BJ (cell line): ENCODE data around the gene SRCIN1. TPM values are rescaled to one million over a fixed set of nuclear protein-coding genes. Genes with fewer than 3 reads are reported as not detected.

ENCODE experiments used
- CTCF ChIA-PET: fragments of 350-600 bp; formaldehyde crosslinking; extraction: SDS; loops from one replicate; lab custom pipeline; 2021; ENCODE audit warnings: antibody characterized with exemption, inconsistent platforms; lab: Yijun Ruan, JAX
- POLR2A ChIA-PET: fragments of 300-600 bp; sonication (Branson Sonifier 250); formaldehyde crosslinking; extraction: SDS; loops from one replicate; lab custom pipeline; 2021; ENCODE audit warnings: antibody characterized with exemption; lab: Charles Lee
- DNase-seq: peaks from one replicate; pipeline ENCODE4 v3.0.0-alpha.2; 2011; ENCODE audit warnings: low read depth
- H3K27me3 ChIP-seq: 2 replicates; pipeline ENCODE4 v1.6.0; 2011; ENCODE audit warnings: low read length; ENCODE audit not compliant: control insufficient read depth, insufficient read depth
- H3K36me3 ChIP-seq: 2 replicates; pipeline ENCODE4 v1.5.1; 2011; ENCODE audit warnings: low read length; ENCODE audit not compliant: control insufficient read depth, insufficient read depth
- H3K4me3 ChIP-seq: 2 replicates; pipeline ENCODE4 v1.5.1; 2011; ENCODE audit warnings: low read depth, mild to moderate bottlenecking, control low read depth, low read length
- polyA plus RNA-seq: library from polyadenylated mRNA; depleted of rRNA; stranded (reverse); fragments of >200 nt; gene quantifications from 2 replicates; pipeline ENCODE4 v1.2.3, GENCODE V29; 2011
- TF ChIP-seq, protein P1 (sequence below): IDR thresholded peaks from 2 replicates; pipeline ENCODE4 v1.5.1; 2011; ENCODE audit warnings: low read depth, mild to moderate bottlenecking, control low read depth, inconsistent platforms, low read length, moderate library complexity; ENCODE audit not compliant: insufficient read depth

Gene SRCIN1
- polyA plus RNA-seq, 1 experiment, result not detected

DNA sequence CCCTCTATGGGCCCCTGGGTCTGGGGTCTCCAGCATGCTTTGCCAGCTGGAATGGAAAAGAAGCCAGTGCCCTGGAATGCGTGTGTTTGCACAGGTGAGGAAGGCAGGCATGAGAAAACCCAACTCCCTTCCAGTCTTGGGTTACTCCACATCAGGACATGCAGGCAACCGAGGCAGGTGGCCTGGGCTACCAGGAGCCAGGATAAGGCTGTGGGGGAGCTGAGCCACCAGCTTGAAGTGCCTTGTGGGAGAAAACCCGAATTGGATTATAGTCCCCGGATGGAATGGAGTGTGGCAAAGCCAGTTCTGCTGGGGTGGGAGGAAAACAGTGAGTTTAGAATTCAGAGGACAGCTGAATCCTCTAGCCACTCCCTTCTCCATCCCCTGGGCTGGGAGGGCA lies 7.2 kb downstream of the SRCIN1 start:
- peaks cover 53% of the 10 kb centered on the region for H3K27me3 ChIP-seq
- POLR2A ChIA-PET, result interaction anchor here (0.6 kb wide), 1 partner anchor 183 kb away, joined by 12 read pairs; no protein-coding TSS in a partner anchor

DNA sequence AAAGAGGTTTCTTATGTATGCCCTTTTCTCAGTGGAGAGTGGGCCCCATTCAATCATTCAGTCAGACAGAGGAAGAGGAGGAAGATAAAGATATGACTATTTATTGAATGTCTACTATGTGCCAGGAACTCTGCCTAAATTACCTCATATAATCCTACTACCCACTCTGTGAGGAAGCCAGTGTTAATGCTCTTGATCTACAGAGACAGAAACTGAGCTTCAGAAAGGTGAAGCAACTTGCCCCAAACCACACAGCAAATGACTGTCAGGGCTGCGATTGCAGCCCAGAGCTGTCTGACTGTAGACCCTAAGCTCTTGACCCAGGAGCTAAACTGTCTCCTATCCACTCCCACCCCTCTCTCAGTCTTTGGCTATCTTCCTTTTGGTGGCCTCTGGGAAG lies 8.4 kb downstream of the SRCIN1 start:
- H3K4me3 ChIP-seq, result no peak overlapping the region
- TF ChIP-seq, protein P1, sequence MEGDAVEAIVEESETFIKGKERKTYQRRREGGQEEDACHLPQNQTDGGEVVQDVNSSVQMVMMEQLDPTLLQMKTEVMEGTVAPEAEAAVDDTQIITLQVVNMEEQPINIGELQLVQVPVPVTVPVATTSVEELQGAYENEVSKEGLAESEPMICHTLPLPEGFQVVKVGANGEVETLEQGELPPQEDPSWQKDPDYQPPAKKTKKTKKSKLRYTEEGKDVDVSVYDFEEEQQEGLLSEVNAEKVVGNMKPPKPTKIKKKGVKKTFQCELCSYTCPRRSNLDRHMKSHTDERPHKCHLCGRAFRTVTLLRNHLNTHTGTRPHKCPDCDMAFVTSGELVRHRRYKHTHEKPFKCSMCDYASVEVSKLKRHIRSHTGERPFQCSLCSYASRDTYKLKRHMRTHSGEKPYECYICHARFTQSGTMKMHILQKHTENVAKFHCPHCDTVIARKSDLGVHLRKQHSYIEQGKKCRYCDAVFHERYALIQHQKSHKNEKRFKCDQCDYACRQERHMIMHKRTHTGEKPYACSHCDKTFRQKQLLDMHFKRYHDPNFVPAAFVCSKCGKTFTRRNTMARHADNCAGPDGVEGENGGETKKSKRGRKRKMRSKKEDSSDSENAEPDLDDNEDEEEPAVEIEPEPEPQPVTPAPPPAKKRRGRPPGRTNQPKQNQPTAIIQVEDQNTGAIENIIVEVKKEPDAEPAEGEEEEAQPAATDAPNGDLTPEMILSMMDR, result no peak
- ChIA-PET CTCF (interaction anchor here (1.3 to 6.4 kb wide), 4 partner anchors 9 to 66 kb away, joined by 3 to 44 read pairs (median 6); no protein-coding TSS in a partner anchor), POLR2A (no interaction called here)
- no peaks in the 10 kb centered on the region for H3K36me3 ChIP-seq
- peaks cover 57% of the 10 kb centered on the region for H3K27me3 ChIP-seq
- DNase-seq, result no peak

More for the DNA sequence above, 7.2 kb downstream of the SRCIN1 start:
- TF ChIP-seq, protein P1, result no peak
- Histone ChIP-seq H3K4me3 (no peak overlapping the region), H3K36me3 (no peaks in the 10 kb centered on the region)
- no peak for DNase-seq
- CTCF ChIA-PET, result interaction anchor here (1.0 to 6.4 kb wide), 5 partner anchors 10 to 61 kb away, joined by 3 to 44 read pairs (median 4); no protein-coding TSS in a partner anchor

DNA sequence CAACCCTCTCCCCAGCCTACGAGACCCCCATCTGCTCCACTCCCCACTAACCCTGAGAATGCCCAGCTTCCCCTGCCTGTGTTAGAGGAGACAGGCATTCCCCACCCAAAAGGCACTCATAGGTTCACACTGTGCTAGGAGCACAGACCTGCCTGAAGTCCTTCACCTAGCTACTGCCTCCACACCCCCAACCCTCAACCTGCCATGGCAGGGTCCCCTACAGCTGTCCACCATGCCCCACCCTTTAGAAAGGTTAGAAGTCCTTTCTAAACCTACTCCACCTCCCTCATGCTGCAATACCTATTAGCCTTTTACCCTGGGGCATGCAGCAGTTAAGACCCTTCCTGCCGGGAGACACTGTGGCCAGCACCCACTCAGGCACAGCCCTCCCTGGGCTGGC lies 9.1 kb downstream of the SRCIN1 start:
- ChIA-PET POLR2A (no interaction called here), CTCF (interaction anchor here (1.0 to 6.4 kb wide), 4 partner anchors 9 to 67 kb away, joined by 3 to 44 read pairs (median 4); partner anchors contain the start of gene SRCIN1)
- DNase-seq, result no peak
- TF ChIP-seq, protein P1, result no peak
- Histone ChIP-seq H3K36me3 (no peaks in the 10 kb centered on the region), H3K4me3 (no peak overlapping the region), H3K27me3 (peaks cover 51% of the 10 kb centered on the region)

DNA sequence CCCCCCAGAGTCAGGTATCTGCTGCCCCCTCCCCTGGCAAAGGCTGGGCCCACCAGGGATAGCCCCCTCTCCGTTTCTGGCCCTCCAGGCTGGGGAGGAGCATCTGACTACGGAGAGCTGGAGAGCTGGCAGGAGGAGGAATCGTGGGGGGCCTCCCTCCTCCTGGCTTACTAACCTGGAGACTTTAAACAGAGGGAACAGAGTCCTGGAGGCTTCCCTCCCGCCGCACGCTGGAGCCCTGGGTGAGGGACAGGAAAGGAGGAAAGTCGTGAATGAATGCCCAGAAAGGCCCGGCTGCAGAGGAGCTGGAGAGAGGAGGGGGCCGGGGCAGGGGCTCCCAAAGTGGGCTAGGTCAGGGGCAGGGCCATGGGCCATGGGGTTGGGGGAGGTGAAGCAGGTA lies 9.9 kb downstream of the SRCIN1 start:
- no peak for DNase-seq
- H3K4me3 ChIP-seq, result no peak overlapping the region
- ChIA-PET CTCF (interaction anchor here (0.6 to 6.4 kb wide), 3 partner anchors 10 to 72 kb away, joined by 3 to 44 read pairs (median 4); partner anchors contain the start of gene SRCIN1), POLR2A (no interaction called here)
- H3K27me3 ChIP-seq, result peaks cover 54% of the 10 kb centered on the region
- no peaks in the 10 kb centered on the region for H3K36me3 ChIP-seq
- TF ChIP-seq, protein P1, result no peak

DNA sequence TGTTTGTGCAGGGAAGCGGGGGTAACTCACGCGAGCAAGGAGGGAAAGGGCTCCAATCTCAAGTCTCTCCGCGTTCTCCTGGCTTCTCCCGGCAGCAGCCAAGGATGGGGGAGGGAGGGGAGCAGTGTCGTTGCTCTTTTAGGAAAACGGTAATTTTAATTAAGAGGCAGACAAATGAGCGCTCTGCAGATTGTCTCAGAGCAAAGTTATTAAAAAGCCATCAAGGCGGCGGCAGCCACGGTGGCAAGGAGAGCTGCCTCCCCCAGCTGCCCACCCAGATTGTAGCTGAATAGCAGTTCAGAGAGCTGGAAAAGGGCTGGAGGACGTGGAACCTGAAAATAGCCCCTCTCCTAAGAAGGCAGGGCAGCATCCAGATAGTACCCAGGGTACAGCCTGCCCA lies 11.6 kb downstream of the SRCIN1 start:
- TF ChIP-seq, protein P1, result no peak
- CTCF ChIA-PET, result interaction anchor here (1.7 to 6.4 kb wide), 2 partner anchors 10 to 36 kb away, joined by 4 to 44 read pairs; no protein-coding TSS in a partner anchor
- Histone ChIP-seq H3K27me3 (peaks cover 50% of the 10 kb centered on the region), H3K4me3 (no peak overlapping the region), H3K36me3 (no peaks in the 10 kb centered on the region)
- POLR2A ChIA-PET, result no interaction called here
- no peak for DNase-seq
